Dermis blood vessel endothelial cell (primary cell): ENCODE measurements around the gene CREB5. TPM values are rescaled to one million over a fixed set of nuclear protein-coding genes. Genes with fewer than 3 reads are reported as not detected.

Experiments used
- DNase-seq: peaks from one replicate; pipeline ENCODE4 v3.0.0; 2010
- total RNA-seq: library from RNA; depleted of rRNA; stranded (reverse); fragments of >200 nt; gene quantifications from 2 replicates; pipeline ENCODE4 v1.2.3, GENCODE V29; 2014

CREB5 gene
- total RNA-seq, 1 donor from 2014 or later: 4.1 TPM

- no peak for DNase-seq
Measured at GRCh38 chr7:28836716-28837115, 424.4 kb downstream of the CREB5 start.

GRCh38 chr7:28837216-28837615 lies 424.9 kb downstream of the CREB5 start:
- no peak for DNase-seq

GRCh38 chr7:28840592-28840995 lies 428.3 kb downstream of the CREB5 start:
- DNase-seq: peak; percentile 19

- no peak for DNase-seq
Measured at GRCh38 chr7:28841766-28842165, 429.4 kb downstream of the CREB5 start.

GRCh38 chr7:28842769-28843295 lies 430.5 kb downstream of the CREB5 start:
- DNase-seq: no peak

GRCh38 chr7:28845106-28845505 lies 432.8 kb downstream of the CREB5 start:
- DNase-seq: no peak

- DNase-seq: no peak
Measured at GRCh38 chr7:28847176-28847575, 434.9 kb downstream of the CREB5 start.

- DNase-seq: no peak
Measured at GRCh38 chr7:28847681-28848080, 435.4 kb downstream of the CREB5 start.

- DNase-seq: no peak
Measured at GRCh38 chr7:28848906-28849305, 436.6 kb downstream of the CREB5 start.

- DNase-seq: no peak
Measured at GRCh38 chr7:28850699-28851098, 438.4 kb downstream of the CREB5 start.

GRCh38 chr7:28853150-28853549 lies 440.8 kb downstream of the CREB5 start:
- no peak for DNase-seq

GRCh38 chr7:28853834-28854749 lies 441.8 kb downstream of the CREB5 start:
- DNase-seq: peak; percentile 75

GRCh38 chr7:28854750-28855074 lies 442.4 kb downstream of the CREB5 start:
- DNase-seq: no peak

- no peak for DNase-seq
Measured at GRCh38 chr7:28855538-28856217, 443.4 kb downstream of the CREB5 start.

GRCh38 chr7:28856656-28857055 lies 444.3 kb downstream of the CREB5 start:
- no peak for DNase-seq

GRCh38 chr7:28858206-28858605 lies 445.9 kb downstream of the CREB5 start:
- DNase-seq: no peak

- no peak for DNase-seq
Measured at GRCh38 chr7:28858895-28859294, 446.6 kb downstream of the CREB5 start.

- no peak for DNase-seq
Measured at GRCh38 chr7:28861825-28862224, 449.5 kb downstream of the CREB5 start.

- no peak for DNase-seq
Measured at GRCh38 chr7:28862595-28863272, 450.4 kb downstream of the CREB5 start.

GRCh38 chr7:28865601-28866144 lies 453.4 kb downstream of the CREB5 start:
- DNase-seq: no peak

GRCh38 chr7:28868712-28869111 lies 456.4 kb downstream of the CREB5 start:
- DNase-seq: no peak

GRCh38 chr7:28871077-28871476 lies 458.8 kb downstream of the CREB5 start:
- no peak for DNase-seq

GRCh38 chr7:28871631-28872030 lies 459.3 kb downstream of the CREB5 start:
- no peak for DNase-seq
